GOT3 (cell line): ENCODE results near the gene ZNF579.

Experiments
- DNase-seq: peaks from one replicate; lab custom pipeline; 2025; ENCODE audit warnings: mixed read lengths; lab: John Stamatoyannopoulos, UW

The ZNF579 gene

GRCh38 chr19:55567708-55568328 is 12.8 kb downstream of the ZNF579 start:
- no peak for DNase-seq

GRCh38 chr19:55566823-55567222 is 13.8 kb downstream of the ZNF579 start:
- DNase-seq, result no peak

GRCh38 chr19:55563261-55563690 is 17.4 kb downstream of the ZNF579 start:
- DNase-seq, result no peak

- DNase-seq, result no peak
These were observed 21.0 kb downstream of the ZNF579 start for GRCh38 chr19:55559684-55560083.

GRCh38 chr19:55554741-55555152 is 25.9 kb downstream of the ZNF579 start:
- DNase-seq, result no peak

- no peak for DNase-seq
These were observed 26.3 kb downstream of the ZNF579 start for GRCh38 chr19:55554302-55554701.

GRCh38 chr19:55553217-55554182 is 27.1 kb downstream of the ZNF579 start:
- no peak for DNase-seq

GRCh38 chr19:55552620-55553019 is 28.0 kb downstream of the ZNF579 start:
- no peak for DNase-seq

GRCh38 chr19:55552206-55552605 is 28.4 kb downstream of the ZNF579 start:
- DNase-seq, result no peak

GRCh38 chr19:55550321-55550650 is 30.4 kb downstream of the ZNF579 start:
- DNase-seq, result no peak

- DNase-seq, result no peak
These were observed 30.9 kb downstream of the ZNF579 start for GRCh38 chr19:55549500-55550320.

- DNase-seq, result no peak
These were observed 33.6 kb downstream of the ZNF579 start for GRCh38 chr19:55546822-55547614.

- no peak for DNase-seq
These were observed 34.6 kb downstream of the ZNF579 start for GRCh38 chr19:55546011-55546410.

GRCh38 chr19:55545443-55545842 is 35.2 kb downstream of the ZNF579 start, which contains the start of gene SBK3:
TSS of gene SBK3 (minus strand) at chr19:55545543. CDS start at chr19:55545543, 0 bp downstream.
- DNase-seq, result no peak

GRCh38 chr19:55544776-55545439 is 35.7 kb downstream of the ZNF579 start:
- no peak for DNase-seq

- no peak for DNase-seq
These were observed 36.6 kb downstream of the ZNF579 start for GRCh38 chr19:55544014-55544413.

- DNase-seq, result no peak
These were observed 37.1 kb downstream of the ZNF579 start for GRCh38 chr19:55543567-55543966.

- no peak for DNase-seq
These were observed 38.3 kb downstream of the ZNF579 start for GRCh38 chr19:55542292-55542855.

- DNase-seq, result no peak
These were observed 39.6 kb downstream of the ZNF579 start for GRCh38 chr19:55541091-55541490.

GRCh38 chr19:55540619-55541018 is 40.0 kb downstream of the ZNF579 start:
- DNase-seq, result no peak
